SW 1271 (cell line): Measurements from ENCODE around the gene PDE11A.
A peak's percentile ranks its signal among the peaks of the same experiment; 100 is the strongest.

Source experiments
- DNase-seq, 2 experiments: peaks; one replicate each; lab custom pipeline; 2025; lab: John Stamatoyannopoulos, UW

PDE11A gene

GRCh38 chr2:177724398-177725287 is 347.9 kb downstream of the PDE11A start:
- peak; percentile 4 to 45 for DNase-seq

GRCh38 chr2:177723235-177723634 is 349.3 kb downstream of the PDE11A start:
- DNase-seq: no peak

DNA sequence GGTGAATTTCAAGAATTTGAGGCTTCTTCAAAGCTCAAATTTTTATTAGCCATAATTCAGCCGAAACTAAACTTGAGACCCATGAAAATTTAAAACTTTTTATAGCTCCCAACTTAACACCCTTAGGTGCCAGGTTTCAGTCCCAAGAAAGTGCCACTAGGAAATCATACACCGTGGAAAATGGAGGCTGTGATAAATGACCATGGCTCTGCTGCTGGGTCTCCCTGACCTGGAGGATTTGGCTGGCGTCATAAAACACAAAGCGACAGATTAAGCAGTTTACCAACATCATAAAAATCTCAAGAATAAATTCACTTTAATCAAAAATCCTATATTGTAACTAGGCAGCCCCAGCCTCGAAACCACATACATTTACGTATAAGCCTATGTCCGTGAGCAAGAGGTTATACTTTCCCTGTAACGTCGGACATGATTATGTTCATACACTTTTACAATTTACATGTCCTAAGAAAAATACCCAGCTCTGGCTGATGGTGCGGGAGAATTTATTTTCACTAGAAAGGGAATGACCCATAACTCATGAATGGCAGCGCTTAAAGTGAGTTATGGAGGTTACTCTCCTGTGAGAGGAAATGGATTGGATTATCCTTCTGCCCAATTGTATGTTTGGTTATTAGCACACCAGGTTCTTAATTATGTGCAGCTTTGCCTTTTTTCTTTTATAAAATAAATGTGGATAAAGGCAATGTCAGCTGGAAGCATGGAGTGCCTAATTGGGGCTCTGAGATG is 350.6 kb downstream of the PDE11A start:
- no peak for DNase-seq

GRCh38 chr2:177721087-177721486 is 351.5 kb downstream of the PDE11A start:
- no peak for DNase-seq

DNA sequence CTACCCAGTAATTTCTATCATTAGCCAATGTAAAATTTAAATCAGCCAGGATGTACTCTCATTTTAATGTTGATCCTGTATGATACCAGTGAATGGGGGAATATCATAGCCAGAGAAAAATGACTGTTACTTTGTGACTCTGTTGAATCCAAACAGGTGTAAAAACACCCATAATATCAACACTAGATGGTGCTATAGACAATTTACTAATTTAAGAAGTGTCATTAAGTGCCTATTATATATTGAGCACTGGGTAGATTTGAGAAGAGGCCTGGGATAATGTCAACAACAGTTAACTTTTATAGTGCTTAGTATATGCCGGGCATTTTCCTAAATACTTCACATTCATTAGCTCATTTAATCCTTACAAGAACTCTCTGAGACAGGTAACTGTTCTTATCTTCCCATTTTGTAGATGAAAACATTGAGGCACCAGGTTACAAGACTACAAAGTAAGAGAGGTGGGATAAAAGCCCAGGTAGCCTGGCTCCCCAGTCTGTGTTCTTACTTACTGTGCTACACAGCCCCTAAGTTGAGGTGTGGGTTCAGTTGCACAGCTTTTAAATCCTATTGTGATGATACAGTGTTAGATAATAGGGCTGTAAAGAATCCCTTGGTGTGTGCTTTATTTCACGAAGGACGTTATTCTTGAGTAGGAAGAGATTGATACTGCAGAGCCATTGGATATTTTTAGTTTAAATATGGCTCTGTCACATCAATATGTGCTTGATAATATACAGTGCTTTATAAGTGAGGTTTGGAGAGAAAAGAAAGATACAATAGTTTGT is 354.6 kb downstream of the PDE11A start:
- peak in 1 of 2 experiments; percentile 5 for DNase-seq

DNA sequence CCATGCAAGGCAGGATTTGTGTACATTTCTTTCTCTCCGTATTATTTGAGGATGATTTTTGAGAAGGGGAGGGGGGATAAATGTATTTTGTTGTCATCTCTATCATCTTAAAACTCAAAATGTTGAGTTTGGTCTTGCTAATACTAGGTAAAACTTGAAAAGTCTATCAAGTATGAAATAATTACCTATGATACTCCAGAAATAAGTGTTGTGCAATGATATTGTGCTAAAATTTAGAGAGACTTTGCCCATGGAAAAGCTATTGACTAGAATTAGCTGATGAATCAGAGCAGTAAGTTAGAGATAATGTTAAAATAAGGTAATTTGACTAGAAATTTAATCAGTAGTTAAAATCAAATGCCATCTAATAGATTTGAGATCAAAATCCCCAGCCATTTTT is 356.1 kb downstream of the PDE11A start:
- DNase-seq: no peak

DNA sequence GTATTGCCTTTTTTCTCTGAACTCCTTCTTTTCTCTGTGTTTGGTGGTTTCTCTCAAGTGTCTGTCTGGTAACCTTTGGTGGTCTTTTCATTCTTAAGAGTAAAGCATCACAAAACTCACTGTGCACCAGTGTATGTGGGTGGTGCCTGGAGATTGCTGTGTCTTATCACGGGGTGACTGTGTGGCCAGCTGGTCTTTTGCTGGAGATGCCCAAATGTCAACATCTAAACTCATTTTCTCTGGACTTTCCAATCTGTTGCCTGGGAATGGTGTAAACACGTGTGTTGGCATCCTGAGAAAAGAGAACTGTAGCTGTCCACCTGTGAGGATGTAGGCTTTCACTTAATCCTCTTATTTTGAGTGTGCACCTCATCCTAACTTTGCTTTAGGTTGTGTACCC is 356.8 kb downstream of the PDE11A start:
- no peak for DNase-seq

- no peak for DNase-seq
Observed at GRCh38 chr2:177714704-177715103, 357.9 kb downstream of the PDE11A start.

DNA sequence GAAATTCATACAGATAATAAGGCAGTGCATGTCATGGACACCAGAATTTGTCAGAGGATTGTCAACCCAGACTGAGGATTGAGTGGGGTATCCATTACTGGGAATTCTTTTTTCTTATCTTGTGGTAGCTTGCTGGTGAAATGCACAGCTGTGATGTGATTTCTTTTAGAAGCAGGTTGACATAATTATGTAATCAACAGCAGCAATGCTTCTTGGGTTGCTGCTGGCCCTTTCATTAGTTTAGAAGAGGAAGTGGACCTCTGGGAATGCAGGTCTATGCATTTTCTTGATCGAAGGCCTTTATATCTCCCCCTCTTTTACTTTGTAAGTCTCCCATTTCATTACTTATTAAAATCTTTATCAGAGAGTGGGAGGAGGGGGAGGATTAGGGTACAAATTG is 360.1 kb downstream of the PDE11A start:
- DNase-seq: no peak

DNA sequence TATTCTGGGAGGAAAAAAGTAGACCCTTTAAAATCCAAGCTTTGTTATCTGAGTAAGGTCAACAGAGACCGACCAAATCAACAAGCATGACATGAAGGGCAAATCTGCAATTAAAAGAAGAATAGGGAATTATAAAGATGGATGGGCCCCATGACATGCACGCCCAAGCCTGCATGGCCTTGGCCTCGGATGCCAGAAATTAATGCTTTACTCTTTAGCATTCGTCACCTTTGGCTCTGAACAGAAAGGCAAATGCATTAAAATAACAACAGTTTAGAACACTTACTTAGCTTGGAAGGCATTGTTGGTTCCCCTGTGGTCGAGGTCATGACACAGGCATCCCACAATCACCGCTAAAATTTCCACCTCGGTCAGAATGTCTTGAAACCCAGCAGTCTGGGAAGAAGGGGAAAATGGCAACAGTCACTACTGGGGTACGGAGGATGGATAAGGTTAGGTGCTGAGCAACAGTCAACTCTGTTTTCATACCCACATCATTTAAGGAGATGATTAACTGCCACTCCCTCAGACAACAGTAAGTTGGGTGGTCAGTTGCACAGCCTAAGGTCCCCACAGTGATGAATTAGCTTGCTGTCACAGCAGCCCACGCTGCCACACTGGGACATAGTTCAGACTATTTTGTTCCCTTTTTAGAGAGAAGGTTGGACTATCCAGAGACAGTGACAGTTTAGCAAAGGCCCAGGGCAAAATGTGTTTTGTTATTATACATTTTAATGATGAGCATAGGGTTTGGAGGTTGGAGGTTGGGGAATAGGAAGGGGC is 360.9 kb downstream of the PDE11A start:
- DNase-seq: no peak

GRCh38 chr2:177710889-177711288 is 361.7 kb downstream of the PDE11A start:
- DNase-seq: no peak

DNA sequence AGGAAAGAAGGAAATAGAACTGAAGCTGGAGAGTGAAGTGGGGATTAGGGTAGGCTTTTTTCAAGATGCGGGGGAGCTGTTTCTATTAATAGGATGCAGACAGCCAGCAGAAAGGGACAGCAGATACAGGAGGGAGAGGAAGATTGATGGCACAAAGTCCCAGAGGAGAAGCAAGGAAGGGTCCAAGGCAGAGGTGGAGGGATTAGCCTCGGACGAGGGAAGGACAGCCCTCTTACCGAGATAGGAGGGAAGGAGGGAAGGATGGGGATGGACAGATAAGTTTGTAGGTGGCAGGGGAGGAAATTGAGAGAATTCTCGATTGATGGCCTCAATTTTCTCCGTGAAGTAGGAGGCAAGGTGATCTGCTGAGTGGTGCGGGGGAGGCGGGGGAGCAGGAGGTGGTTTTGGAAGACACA is 362.6 kb downstream of the PDE11A start:
- no peak for DNase-seq

DNA sequence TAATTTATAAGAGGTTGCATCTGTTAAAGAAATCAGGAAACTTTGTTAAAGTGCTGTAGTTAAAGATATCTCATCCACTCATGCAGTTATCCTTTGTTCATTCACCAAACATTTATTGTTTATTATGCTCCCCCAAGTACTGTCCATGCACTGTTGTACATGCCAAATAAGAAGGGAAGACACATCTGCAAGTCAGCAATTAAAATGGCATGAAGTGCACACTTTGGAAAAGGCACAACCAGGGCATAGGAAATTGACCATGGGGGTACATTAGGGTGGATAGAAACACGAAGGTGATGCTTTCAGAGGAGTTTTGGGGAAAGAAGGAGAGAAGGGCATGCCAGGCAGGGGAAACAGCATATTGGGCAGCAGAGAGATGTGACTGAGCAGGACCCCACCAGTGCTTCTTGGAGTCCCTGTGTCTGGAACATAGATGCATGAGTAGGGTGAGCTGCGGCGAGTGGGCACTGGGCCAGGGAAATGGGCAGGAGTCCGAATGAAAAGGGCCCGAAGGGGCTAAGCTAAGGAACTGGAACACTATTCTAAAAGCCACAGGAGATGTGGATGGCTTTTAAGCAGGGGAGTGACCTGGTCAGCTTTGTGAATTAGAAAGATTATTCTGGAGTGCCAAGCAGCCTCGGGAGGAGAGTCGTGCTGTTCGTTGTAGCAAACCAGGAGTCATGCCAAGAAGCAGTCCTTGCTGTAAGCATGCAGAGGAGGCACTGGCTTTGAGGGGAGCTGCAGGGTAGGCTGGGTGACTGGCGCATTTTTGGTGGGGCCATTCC is 363.7 kb downstream of the PDE11A start:
- no peak for DNase-seq

- DNase-seq: no peak
Observed at GRCh38 chr2:177708106-177708505, 364.5 kb downstream of the PDE11A start.

- no peak for DNase-seq
Observed at GRCh38 chr2:177705511-177706173, 366.9 kb downstream of the PDE11A start.

- no peak for DNase-seq
Observed at GRCh38 chr2:177703159-177703558, 369.4 kb downstream of the PDE11A start.

GRCh38 chr2:177698281-177698680 is 374.3 kb downstream of the PDE11A start:
- no peak for DNase-seq

DNA sequence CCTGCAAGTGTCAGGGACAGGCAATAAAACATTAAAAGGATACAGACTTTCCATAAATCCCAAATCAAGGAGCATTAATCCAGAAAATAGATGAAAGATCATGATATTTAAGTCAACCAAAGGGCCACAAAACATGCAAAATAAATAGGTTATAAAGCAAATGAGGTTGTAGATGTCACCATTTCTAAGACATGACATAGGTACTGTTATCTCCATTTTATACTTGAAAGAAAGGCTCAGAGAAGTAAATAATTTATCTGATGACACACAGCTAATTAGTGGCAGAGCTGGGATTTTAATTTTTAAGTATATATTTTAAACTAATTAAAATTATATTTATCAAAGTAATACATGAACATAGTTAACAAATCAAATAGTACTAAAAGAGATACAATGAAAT is 378.2 kb downstream of the PDE11A start:
- no peak for DNase-seq

GRCh38 chr2:177693658-177694339 is 378.8 kb downstream of the PDE11A start:
- DNase-seq: no peak
